GM18868 (cell line): ENCODE measurements around the gene GRIFIN.
A peak's percentile ranks its signal among the peaks of the same experiment; 100 is the strongest.
"Not testable (repeated sequence)": the region's sequence is repeated elsewhere in the genome, so short reads cannot be mapped to it uniquely, and the experiment has no call there.

Experiments used
- ATAC-seq: cut with Tn5 transposase; IDR thresholded peaks from one replicate; pipeline ENCODE4 v1.9.1; 2021; ENCODE audit warnings: mild to moderate bottlenecking, moderate library complexity; ENCODE audit not compliant: unreplicated experiment

GRIFIN gene

DNA sequence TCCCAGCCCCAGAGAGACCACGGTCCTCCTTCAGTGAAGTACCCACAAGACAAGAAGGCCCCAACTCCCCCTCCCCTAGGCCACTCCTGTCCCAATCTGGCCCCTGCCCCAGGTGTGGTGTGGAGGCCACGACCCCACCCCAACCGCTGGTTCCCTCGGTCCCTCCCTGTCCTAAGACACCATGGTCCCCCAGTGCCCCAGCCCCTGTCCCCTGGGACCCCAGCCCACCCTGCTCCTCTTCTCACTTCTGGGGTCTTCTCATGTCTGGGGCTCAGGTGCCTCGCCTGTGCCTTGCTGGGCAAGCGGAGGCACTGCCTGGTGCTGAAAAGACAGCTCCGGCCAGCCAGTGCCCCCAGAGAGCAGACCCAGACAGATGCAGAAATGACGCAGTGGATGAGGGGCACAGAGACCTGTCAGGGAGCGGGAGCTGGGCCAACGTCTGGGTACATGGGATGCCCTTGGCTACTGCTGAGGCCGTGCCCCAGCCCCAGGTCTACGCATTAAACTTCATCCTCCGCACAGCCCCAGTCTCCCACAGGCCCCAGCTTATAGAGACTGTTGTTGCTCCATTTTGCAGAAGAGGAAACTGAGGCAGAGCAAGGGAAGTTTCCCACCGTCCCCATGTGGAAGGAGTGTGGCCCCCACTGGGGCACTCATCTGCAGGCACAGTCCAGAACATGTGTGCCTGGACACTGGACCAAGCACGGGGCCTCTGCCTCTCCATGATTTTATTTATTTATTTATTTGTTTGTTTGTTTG lies 14.8 kb downstream of the GRIFIN start:
- ATAC-seq, result no peak

DNA sequence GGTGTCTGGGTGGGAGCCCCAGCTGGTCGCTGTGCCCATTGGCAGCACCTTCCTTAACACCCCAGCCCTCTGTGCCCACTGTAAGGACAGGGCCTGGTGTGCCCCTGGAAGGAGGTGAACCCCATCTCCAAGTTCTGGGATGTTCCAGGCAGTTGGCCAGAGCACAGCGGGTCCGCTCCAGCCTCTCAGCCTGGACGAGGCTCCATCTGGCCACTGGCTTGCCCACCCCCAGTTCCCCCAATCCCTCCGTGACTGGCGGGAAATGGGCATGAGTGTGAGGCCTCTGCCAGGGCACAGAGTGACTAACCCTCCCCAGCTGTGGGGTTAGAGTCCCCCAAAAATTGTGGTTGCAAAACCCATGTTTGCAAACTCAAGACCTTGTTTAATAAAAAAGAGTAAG lies 15.6 kb downstream of the GRIFIN start:
- ATAC-seq, result no peak

DNA sequence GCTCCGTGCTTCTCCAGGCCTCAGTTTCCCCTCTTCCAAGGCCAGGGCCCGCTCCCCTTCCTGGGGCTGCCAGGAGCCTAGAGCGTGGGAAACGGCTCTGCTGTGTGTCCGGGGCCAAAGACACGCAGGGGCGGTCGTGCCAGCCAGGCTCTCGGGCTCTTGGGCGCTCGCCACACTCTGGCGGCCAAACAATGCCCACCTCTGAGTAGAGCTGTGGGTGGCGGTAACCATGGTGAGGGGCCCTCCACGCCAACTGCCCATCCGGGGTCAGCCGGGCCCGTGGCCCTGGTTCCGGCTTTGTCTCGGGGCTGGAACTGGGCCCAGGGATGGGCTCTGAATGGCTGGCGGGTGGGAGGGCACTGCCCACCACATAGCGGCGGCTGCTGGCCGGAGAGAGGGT lies 16.0 kb downstream of the GRIFIN start:
- ATAC-seq, result no peak

DNA sequence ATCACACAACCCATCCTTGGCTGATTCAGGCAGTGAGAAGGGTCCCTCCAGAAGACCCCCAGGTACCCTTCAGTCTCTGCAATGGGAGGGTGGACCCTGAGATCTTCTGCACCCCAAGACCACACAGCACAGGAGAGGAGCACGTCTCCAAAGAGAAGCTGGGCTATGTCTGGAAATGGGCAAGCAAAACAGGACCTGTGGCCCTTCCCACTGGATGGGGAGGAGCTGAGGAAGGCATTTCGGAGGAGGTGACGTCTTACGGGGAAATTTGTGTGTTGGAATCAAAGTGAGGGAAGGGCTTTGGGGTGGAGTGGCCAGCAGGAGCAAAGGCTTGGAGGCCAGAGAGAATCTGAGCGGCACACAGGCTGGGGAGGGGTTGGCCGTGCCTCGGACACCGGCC lies 16.5 kb downstream of the GRIFIN start:
- no peak for ATAC-seq

DNA sequence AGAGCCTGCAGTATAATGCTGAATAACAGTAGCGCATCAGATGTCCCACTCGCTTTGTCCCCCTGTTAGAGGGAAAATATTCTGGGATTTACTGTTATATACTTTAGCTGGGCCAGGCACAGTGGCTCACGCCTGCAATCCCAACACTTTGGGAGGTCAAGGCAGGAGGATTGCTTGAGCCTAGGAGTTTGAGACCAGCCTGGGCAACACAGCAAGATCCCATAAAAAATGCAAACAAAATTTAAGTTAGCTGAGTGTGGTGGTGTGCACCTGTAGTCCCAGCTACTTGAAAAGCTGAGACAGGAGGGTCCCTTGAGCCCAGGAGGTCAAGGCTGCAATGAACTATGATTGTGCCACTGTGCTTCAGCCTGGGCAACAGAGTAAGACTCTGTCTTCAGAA lies 22.3 kb downstream of the GRIFIN start:
- ATAC-seq, result not testable (repeated sequence)

DNA sequence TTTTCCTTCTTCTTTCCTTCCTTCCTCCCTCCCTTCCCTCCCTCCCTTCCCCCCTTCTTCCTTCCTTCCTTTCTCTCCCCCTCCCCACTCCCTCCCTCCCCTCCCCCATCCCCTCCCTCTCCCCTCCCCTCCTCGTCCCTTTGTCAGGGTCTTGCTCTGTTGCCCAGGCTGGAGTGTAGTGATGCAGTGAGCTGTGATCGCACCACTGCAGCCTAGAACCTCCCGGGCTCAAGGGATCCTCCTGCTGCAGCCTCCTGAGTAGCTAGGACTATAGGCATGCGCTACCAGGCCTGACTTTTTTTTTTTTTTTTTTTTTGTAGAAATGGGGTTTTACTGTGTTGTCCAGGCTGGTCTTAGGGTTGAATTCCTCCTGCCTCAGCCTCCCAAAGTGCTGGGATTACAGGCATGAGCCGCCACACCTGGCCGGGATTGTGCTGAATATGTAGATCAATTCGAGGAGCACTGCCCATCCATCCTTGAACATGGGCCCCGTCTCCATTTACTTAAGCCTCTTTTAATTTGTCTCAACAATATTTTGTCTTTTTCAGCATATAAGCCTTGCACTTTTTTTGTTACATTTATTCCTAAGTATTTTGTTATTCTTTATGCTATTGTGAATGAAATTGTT lies 23.4 kb downstream of the GRIFIN start:
- no peak for ATAC-seq

DNA sequence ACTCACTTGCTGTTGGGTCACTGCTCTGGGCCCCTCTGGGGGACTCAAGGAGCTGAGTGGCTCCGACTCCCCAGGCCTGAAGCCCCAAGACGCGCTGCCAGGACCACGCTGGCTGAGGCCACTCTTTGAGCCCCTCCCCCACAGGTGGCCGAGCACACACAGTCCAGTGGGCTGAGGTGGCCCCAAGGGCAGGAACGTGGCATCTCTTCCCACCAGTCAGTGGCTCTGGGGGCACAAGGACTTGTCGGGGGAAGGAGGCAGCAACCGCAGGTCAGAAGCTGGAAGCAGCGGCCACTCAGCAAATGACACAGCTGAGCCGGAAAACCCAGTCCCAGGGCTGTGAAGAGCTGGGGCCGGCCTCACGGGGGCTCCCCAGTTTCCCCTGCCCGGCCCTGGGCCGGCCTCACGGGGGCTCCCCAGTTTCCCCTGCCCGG lies 24.1 kb downstream of the GRIFIN start:
- no peak for ATAC-seq

DNA sequence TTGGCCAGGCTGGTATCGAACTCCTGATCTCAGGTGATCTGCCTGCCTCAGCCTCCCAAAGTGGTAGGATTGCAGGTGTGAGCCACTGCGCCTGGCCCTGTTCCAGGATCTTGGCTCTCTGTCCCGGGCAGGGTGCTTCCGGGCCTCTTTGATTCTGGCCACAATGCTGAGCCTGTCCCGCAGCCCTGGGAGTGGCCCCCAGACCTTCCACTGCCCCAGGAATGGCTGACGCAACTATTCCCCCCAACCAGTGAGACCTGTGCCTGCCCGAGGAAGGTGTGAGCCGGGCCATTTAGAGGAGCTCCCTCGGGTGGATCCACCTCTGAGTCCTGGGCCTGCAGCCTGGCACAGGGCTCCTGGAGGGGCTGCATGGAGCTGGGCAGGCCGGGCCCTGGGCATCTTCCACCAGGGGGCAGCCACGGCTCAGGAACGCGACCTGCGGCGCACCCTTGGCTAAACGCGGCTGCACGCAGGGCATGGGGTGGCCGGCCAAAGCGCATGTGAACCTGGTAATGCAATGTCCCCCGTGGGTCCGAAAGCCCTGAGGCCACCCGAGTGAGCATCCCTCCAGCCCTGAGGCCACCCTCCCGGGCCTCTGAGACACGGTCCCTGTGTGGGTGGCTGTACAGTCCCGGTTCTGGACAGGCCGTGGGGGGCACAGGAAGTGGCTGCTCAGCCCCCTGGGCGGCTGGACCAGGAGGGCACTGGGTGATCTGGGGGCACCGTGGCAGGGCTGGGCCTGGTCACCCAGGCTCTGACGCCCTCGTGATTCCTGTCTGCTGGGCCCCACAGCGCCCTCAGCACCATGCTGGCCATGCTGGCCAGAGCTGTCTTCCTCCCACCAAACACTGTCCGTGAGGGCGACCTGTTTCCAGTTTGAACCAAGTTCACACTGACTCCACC lies 24.8 kb downstream of the GRIFIN start:
- peak; percentile 86 for ATAC-seq

DNA sequence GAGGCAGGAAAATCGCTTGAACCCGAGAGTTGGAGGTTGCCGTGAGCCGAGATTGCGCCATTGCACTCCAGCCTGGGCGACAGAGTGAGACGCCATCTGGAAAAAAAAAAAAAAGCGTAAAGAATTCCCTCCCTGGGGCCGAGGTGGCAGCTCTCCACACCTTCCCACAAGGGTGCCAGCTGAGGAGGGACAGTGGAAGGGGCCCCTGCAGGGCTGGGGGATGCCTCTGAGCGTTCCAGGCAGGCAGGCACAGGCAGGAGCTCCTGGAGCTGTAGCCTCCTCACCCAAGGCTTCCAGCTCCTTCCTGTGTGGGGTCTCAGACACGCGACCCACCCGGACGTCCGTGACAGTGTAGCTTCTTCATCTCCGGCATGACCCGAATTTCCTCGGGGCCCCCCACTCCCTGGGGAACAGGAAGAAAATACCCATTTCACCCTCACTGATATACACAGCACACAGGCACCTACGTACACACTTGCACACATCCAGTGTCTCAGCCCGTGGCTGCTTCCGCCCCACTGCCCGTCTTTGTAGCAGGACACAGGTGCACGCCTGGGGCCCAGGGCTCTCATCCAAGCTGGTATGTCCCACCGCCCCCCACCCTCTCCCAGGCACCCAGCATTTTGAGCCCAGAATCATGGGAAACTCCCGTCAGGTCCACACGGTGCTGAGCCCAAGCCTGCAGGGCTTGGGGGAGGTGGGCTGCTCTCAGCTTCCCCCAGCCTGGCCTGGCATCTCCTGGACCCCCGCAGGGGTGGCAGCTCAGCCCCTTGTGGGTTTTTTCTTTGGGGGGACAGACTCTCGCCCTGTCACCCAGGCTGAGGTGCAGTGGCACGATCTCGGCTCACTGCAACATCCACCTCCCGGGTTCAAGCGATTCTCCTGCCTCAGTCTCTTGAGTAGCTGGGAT lies 25.7 kb downstream of the GRIFIN start:
- no peak for ATAC-seq

DNA sequence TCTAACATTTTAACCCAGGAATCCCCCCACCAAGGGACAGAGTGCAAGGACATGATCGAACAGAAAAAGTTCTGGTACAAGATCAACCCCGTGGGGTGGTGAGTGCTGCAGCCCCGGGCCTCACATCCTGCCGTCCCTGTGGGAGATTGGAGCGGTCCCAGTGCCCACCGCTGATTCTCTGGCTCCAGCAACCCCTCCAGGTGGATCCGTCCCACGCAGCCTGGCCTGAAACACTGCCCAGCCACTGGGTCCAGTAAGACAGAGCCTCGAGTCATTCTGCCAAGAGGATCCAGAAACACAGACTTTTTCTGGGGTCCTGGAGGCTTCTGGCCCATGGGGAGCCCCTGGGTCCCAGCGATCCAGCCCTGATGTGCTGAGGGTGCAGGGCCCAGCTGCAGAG lies 29.5 kb downstream of the GRIFIN start:
- no peak for ATAC-seq

DNA sequence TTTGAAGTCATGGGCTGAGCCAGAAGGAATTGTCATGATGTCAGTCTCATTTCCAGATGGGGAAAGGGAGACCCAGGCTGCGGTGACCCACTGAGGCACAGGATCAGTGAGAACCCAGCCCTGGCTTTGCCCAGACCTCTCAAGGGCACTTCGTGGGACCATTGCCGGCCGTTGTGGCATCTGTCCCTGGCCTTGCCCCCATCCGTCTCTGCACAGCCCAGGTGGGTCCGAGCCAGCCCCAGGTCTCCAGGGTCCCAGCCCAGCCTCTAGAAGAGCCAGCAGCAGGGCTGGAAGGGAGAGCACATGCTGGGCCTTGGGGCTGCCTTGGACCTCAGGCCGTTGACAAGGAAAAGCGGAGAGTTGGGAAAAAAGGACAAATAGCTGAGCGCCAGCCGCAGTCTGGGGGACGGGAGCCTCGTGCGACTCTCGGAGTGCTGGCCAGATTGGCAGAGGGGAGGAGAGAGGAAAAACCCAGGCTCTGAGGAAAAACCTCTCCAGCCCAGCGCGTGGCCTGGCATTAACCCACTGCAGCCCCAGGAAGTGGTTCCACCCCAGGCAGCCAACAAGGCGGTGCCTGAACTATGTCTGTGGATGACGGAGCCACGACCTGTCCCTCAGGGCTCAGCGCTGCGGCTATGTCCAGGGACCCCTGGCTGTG lies 30.2 kb downstream of the GRIFIN start:
- ATAC-seq, result no peak

DNA sequence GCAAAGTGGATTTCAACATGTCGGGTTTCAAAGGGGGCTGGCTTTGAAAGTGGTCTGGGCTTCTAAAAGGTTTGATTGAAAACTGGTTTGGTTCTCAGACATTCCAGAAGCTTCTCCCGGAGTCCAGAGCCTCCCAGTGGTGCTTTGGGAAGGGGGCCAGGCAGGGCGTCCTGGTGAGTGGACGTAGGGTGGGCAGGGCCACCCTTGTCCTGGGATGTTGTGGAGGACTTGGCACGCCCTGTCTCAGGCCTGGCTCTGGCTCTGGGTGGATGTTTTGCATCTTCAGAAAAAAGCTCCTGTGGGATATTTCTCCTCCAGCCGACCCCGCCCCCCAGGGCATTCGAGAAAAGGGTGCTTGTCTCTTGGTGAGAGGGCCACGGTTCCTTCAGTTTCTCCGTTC lies 31.2 kb downstream of the GRIFIN start:
- ATAC-seq, result no peak

DNA sequence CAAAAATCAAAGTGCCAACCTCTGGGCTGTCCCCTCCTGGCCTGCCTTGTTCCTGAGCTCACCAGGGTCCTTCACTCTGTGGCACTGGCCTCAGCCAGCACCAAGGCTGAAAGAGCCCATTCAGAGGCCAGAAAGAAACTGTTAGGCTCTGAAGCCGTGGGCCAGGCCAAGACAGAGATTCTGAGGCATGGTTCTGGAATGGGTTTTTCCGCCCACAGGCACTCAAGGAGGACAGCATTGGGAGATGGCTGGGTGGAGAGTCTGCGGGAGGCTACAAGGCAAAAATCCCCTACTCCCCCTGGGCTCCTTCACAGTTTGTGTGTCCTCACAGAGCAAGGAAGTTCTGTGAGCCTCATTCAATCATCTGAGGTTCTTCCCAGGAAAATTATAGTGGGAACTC lies 31.7 kb downstream of the GRIFIN start:
- ATAC-seq, result no peak

DNA sequence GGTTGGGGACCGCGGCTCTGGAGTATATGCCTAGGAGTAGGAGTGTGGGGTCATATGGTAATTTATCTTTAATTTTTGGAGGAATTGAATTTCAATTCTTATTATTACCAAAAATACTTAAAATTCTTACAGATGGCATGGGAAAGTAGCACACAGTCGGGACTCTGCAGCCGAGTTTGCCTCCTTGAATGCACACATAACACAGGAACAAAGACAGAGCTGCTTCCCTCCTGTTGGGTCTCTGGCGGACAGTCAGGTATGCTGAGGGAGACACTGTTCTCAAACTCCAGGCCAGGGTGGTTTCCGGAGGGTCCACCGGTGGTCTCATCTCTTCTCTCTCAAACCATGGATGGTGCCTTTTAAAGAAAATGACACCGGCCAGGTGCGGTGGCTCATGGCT lies 32.7 kb downstream of the GRIFIN start:
- ATAC-seq, result no peak

DNA sequence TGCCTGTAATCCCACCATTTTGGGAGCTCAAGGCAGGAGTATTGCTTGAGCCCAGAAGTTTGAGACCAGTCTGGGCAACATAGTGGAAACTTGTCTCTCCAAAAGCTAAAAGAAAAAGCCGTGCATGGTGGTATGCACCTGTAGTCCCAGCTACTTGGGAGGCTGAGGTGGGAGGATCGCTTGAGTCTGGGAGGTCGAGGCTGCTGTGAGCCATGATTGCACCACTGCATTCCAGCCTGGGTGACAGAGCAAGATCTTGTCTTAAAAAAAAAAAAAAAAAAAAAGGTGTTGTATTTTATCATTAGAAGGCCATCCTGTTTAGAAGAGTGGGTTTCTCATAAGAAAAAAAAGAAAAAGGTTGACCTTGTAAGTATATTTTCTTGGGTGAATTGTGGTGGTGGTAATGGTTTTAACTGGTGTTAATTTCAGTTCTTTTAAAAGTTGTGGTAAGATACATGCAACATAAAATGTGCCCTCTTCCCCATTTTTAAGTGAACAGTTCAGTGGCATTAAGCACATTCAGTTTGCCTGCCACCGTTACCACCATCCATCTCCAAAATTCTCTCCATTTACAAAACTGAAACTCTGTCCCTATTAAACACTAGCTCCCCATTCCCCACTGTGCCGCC lies 34.7 kb downstream of the GRIFIN start:
- no peak for ATAC-seq

DNA sequence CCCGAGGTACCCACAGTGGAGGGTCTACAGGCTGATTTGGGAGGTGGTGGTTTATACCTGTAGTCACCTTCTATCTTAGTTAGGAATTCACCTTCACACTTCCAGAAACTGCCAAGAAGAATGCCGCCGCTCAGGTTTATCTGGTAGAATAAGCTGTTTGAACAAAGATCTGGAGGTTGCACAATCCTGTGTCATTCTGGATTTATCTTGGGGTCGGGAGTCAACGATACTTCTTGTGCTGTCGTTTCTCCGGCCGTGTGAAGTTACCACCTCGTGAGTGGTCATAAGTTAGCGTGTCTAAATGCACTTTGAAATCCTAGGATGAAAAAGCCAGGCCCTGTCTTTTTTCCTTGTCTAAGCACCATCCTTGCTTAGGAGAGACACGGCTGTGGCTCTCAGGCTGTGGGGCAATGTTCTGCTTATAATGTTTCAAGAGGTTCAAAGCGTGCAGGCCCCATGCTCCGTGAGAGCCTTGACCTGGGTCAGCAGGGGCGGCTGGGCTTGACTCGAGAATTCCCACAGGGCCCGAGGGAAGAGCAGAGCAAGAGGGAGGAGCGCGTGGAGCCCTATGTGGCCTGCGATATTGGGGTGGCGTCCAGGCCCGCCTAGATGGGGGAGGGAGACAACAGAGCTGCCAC lies 35.5 kb downstream of the GRIFIN start:
- ATAC-seq, result no peak

DNA sequence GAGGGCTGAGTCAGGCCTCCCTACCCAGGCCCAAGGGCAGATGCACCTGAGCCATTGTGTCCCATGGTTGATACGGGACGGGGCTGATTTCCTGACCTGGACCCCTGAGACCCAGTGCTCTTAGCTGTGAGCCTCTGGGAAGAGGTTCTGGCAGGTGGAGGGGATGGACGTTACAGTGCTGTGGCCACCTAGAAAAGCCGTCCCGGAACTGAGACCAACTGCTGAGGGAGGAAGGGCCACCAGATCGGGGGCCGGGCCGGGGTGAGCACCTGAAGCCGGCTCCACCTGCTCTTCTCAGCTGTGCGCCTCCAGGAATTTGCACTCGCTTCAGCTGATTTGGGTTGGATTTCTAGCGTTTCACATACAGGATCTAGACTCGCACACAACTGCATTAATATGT lies 37.4 kb downstream of the GRIFIN start:
- no peak for ATAC-seq

DNA sequence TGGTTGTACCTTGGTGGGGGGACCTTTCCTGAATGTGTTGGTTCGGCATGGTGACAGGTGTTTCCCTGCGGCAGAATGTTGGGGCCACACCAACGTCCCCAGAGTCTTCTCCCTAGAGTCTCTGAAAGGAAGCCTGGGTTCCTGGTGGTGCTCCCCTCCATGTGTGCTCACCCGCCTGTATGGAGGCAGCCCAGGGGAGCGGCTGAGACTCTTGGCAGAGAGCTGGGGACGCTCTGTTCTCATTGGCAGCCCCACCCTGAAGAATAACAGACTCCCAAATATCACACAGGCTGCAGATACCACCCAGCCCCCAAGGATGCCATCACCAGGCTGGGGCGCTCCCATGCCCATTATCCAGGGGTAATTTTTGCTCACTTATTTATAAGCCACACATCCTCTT lies 38.0 kb downstream of the GRIFIN start:
- ATAC-seq, result no peak

DNA sequence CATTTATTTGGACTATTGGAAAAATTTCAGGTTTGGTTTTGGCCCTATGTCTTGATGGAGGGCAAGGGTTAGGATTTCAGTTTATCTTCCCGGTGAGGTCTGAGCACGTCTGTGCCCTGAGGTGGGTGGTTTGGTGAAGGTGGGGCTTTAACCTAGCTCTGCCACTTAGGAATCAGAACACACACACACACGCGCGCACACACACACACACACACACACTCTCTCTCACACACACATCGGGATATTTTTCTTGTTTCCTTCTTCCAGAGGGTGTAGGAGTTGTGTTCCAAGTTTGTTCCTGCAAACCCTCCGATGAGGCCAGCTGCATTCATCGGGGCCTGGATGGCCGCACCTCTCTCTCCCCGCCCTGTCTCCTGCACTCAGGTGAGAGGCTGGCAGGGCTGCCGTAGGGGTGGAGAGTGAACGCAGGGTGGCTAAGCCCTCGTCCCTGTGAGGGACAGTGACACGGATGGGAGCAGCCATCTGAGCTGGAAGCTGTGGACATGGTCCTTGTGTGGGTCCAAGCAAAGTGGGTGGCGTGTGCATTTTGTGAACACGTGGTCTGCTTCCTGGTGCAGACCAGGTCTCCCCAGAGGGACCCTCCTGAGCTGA lies 38.6 kb downstream of the GRIFIN start:
- ATAC-seq, result no peak
